Peyer's patch (tissue), 4 donors: ENCODE results near the gene HTRA2.
A peak's percentile ranks its signal among the peaks of the same experiment; 100 is the strongest.

Experiments used
- POLR2A ChIP-seq, 2 donors: fragments of 450-650 bp; IDR thresholded peaks; one replicate each; pipeline ENCODE4 v1.5.1; 2017; ENCODE audit warnings: antibody characterized with exemption in 2 of 2, mild to moderate bottlenecking in 2 of 2, moderate library complexity in 2 of 2
- TF ChIP-seq, protein P1 (sequence below), 6 experiments: fragments of 450-650 bp in 4 of 6; fragments of 200-600 bp in 2 of 6; sonication (generic) in 1 of 6; IDR thresholded peaks; one replicate each; pipeline ENCODE4 v1.5.1; 2017 to 2019; ENCODE audit warnings: antibody characterized with exemption in 6 of 6, mild to moderate bottlenecking in 3 of 6, moderate library complexity in 1 of 6

DNA sequence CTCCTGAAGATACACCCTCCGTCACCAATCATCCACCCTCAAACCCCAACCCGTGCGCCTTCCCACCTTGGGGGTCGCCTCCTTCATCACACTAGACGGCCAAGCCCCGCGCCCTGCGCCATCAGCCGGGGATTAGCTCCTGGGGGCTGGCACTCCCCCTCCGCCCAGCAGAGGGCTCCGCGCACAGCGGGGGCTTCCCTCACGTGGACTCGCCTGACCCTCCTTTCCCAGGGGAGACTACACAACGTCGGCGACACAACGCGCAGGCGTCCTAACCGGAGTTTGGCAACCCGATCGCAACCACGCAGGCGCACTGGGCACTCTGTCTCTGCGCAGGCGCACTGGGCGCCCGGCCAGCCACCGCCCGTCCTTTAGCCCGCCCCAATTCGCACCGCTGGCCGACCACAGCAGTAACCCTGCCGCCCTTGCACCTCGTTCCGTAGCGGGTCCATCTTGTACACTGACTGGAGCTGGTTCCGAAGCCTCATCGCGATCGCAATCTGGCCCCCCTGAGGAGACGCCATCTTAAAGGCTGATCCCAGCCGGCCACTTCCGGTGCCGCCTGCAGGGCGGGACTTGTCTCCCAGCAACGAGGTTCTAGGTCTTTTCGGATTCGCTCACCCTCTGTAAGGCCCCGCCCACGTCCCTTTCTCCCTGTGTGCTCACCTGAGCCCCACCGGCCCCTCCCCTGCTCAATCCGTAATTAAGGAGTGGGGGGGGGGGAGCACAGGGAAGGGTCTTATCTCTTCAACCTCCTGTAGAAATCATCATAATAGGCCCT, 22.4 kb upstream of the HTRA2 start, which contains the start of gene PCGF1:
- TF ChIP-seq, protein P1, sequence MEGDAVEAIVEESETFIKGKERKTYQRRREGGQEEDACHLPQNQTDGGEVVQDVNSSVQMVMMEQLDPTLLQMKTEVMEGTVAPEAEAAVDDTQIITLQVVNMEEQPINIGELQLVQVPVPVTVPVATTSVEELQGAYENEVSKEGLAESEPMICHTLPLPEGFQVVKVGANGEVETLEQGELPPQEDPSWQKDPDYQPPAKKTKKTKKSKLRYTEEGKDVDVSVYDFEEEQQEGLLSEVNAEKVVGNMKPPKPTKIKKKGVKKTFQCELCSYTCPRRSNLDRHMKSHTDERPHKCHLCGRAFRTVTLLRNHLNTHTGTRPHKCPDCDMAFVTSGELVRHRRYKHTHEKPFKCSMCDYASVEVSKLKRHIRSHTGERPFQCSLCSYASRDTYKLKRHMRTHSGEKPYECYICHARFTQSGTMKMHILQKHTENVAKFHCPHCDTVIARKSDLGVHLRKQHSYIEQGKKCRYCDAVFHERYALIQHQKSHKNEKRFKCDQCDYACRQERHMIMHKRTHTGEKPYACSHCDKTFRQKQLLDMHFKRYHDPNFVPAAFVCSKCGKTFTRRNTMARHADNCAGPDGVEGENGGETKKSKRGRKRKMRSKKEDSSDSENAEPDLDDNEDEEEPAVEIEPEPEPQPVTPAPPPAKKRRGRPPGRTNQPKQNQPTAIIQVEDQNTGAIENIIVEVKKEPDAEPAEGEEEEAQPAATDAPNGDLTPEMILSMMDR (IDR thresholded peaks at IDR 0.05), result peak; percentile 24 to 50 (median 38)
- peak; percentile 36 to 57 for TF ChIP-seq POLR2A (IDR thresholded peaks at IDR 0.05)
